Endothelial cell of umbilical vein (primary cell): ENCODE data around the gene CFAP210. TPM values are rescaled to one million over a fixed set of nuclear protein-coding genes. Genes with fewer than 3 reads are reported as not detected.

Experiments
- BruUV-seq: library from RNA; stranded (reverse); fragments of 400-500 nt; replicated peaks from 2 replicates; lab custom pipeline; 2021; lab: Mats Ljungman, UMichigan
- CTCF ChIA-PET: fragments of 300-600, 350-600 bp; sonication (Branson Sonifier 250); formaldehyde crosslinking; loops from one replicate; lab custom pipeline; 2021; ENCODE audit warnings: antibody characterized with exemption, inconsistent platforms; lab: Charles Lee
- POLR2A ChIA-PET: fragments of 300-600, 350-600 bp; sonication (Branson Sonifier 250); formaldehyde crosslinking; loops from one replicate; lab custom pipeline; 2021; ENCODE audit warnings: antibody characterized with exemption, inconsistent platforms; lab: Charles Lee
- DNase-seq: peaks from one replicate; pipeline ENCODE4 v3.0.0-alpha.2; 2011; ENCODE audit warnings: low read depth, low spot score
- FAIRE-seq: peaks from 2 replicates; lab custom pipeline; 2011; peaks lifted over from hg19 to GRCh38; lab: Jason Lieb, UNC
- H2AFZ ChIP-seq: 2 replicates; pipeline ENCODE4 v1.6.0; 2012; ENCODE audit warnings: low read depth, low read length, control low read depth, inconsistent platforms
- H3K27ac ChIP-seq: 2 replicates; pipeline ENCODE4 v1.5.1; 2011; ENCODE audit warnings: low read depth, mild to moderate bottlenecking, control low read depth, low read length, moderate library complexity; ENCODE audit not compliant: insufficient read depth
- H3K27me3 ChIP-seq, 2 experiments: 2 replicates each; pipeline versions ENCODE4 v1.6.0 to v1.6.1; 2011; ENCODE audit warnings: low read length in 2 of 2, mixed read lengths in 1 of 2; ENCODE audit not compliant: control insufficient read depth in 2 of 2, insufficient read depth in 2 of 2
- H3K36me3 ChIP-seq, 2 experiments: 2 replicates in 1 of 2; 3 replicates in 1 of 2; pipeline ENCODE4 v1.5.1; 2011; ENCODE audit warnings: low read length in 2 of 2, mild to moderate bottlenecking in 1 of 2, moderate library complexity in 1 of 2; ENCODE audit not compliant: control insufficient read depth in 2 of 2, insufficient read depth in 2 of 2; ENCODE audit errors: extremely low read depth in 1 of 2
- H3K4me1 ChIP-seq: 3 replicates; pipeline ENCODE4 v1.5.1; 2011; ENCODE audit warnings: mild to moderate bottlenecking, low read length; ENCODE audit not compliant: control insufficient read depth, insufficient read depth; ENCODE audit errors: extremely low read depth
- H3K4me2 ChIP-seq: 2 replicates; pipeline ENCODE4 v1.6.1; 2011; ENCODE audit warnings: low read length, control low read depth, mixed read lengths; ENCODE audit not compliant: insufficient read depth
- H3K4me3 ChIP-seq, 3 experiments: fragments of 200-600 bp in 1 of 3; sonication (generic), shearing (Covaris generic) in 1 of 3; replicated peaks in 1 of 3; 2 replicates each; pipeline ENCODE4 v1.5.1; 2011 to 2016; ENCODE audit warnings: control low read depth in 3 of 3, low read length in 3 of 3, mild to moderate bottlenecking in 2 of 3, inconsistent platforms in 1 of 3, low read depth in 1 of 3, moderate library complexity in 1 of 3; ENCODE audit not compliant: insufficient read depth in 1 of 3
- H3K79me2 ChIP-seq: 2 replicates; pipeline ENCODE4 v1.6.0; 2012; ENCODE audit warnings: low read length, inconsistent platforms; ENCODE audit not compliant: control insufficient read depth, insufficient read depth
- H3K9ac ChIP-seq: replicated peaks from 2 replicates; pipeline ENCODE3; 2011; ENCODE audit warnings: low read length, control low read depth; ENCODE audit not compliant: insufficient read depth; ENCODE audit errors: extremely low read depth
- H3K9me1 ChIP-seq: replicated peaks from 3 replicates; pipeline ENCODE4 v1.6.0; 2011; ENCODE audit warnings: mild to moderate bottlenecking, low read length; ENCODE audit not compliant: control insufficient read depth, insufficient read depth; ENCODE audit errors: extremely low read depth
- H3K9me3 ChIP-seq: replicated peaks from 2 replicates; pipeline ENCODE4 v1.5.1; 2012; ENCODE audit warnings: low read length, inconsistent platforms; ENCODE audit not compliant: control insufficient read depth, insufficient read depth
- H4K20me1 ChIP-seq: replicated peaks from 2 replicates; pipeline ENCODE3; 2011; ENCODE audit warnings: mild to moderate bottlenecking, low read length; ENCODE audit not compliant: control insufficient read depth, insufficient read depth; ENCODE audit errors: extremely low read depth
- CTCF ChIP-seq, 2 donors: IDR thresholded peaks; 1 replicate in 1 of 2; 2 replicates in 1 of 2; pipeline ENCODE4 v1.5.1; 2011; ENCODE audit warnings: low read length in 2 of 2, mild to moderate bottlenecking in 2 of 2, moderate library complexity in 2 of 2, control low read depth in 1 of 2, inconsistent platforms in 1 of 2, low read depth in 1 of 2; ENCODE audit not compliant: insufficient read depth in 1 of 2; ENCODE audit errors: extremely low read depth in 1 of 2
- EZH2 ChIP-seq: IDR thresholded peaks from 2 replicates; pipeline ENCODE4 v1.6.1; 2012; ENCODE audit warnings: borderline replicate concordance, low read depth, mild to moderate bottlenecking, moderate library complexity, low read length, inconsistent platforms; ENCODE audit not compliant: severe bottlenecking
- FOS ChIP-seq: IDR thresholded peaks from 2 replicates; pipeline ENCODE4 v1.6.1; 2011; ENCODE audit warnings: mild to moderate bottlenecking, low read length, moderate library complexity, borderline replicate concordance; ENCODE audit not compliant: insufficient read depth
- GATA2 ChIP-seq: IDR thresholded peaks from 2 replicates; pipeline ENCODE4 v1.7.0; 2011; ENCODE audit warnings: low read depth, mild to moderate bottlenecking, moderate library complexity, mixed read lengths, low read length; ENCODE audit not compliant: insufficient read length, insufficient read depth
- JUN ChIP-seq: IDR thresholded peaks from 2 replicates; pipeline ENCODE4 v1.6.1; 2011; ENCODE audit warnings: borderline replicate concordance, low read depth; ENCODE audit not compliant: insufficient read length, insufficient read depth
- MAX ChIP-seq: IDR thresholded peaks from 2 replicates; pipeline ENCODE4 v1.6.1; 2011; ENCODE audit not compliant: insufficient read depth, insufficient read length
- MYC ChIP-seq: IDR thresholded peaks from one replicate; pipeline ENCODE4 v1.6.1; 2011; ENCODE audit warnings: mild to moderate bottlenecking, low read depth, low read length
- POLR2A ChIP-seq: IDR thresholded peaks from 2 replicates; pipeline ENCODE4 v1.6.1; 2012; ENCODE audit warnings: low read depth, mild to moderate bottlenecking, control low read depth, low read length
- POLR2AphosphoS5 ChIP-seq: IDR thresholded peaks from 2 replicates; pipeline ENCODE4 v1.6.1; 2012; ENCODE audit warnings: low read depth, mild to moderate bottlenecking, control low read depth, low read length, moderate library complexity; ENCODE audit not compliant: insufficient read depth
- dilution Hi-C: fragments of 300-500 bp; cut with MboI; formaldehyde crosslinking; loops from one replicate; pipeline ENCODE4 v1.15.0; 2019; ENCODE audit warnings: low sequenced_read_pairs; ENCODE audit not compliant: extremely low pct_ligation_motif_present
- intact Hi-C: fragments of 100-400 bp; cut with micrococcal nuclease; formaldehyde crosslinking; loops from one replicate; pipeline ENCODE4 v1.10.0; 2022
- polyA plus RNA-seq, 4 experiments: library from polyadenylated mRNA; depleted of rRNA in 3 of 4; stranded (reverse) in 3 of 4; unstranded in 1 of 4; fragments of >200 nt; gene quantifications; 2 replicates each; pipeline versions ENCODE4 v1.2.1 to v1.2.3, GENCODE V29; 2011 to 2012; ENCODE audit warnings: missing spikeins in 1 of 4
- total RNA-seq: library from RNA; stranded (reverse); gene quantifications from 2 replicates; pipeline ENCODE4 v1.2.3, GENCODE V29; 2021

CFAP210 gene
- total and polyA plus RNA-seq, 2 donors (not counting 3 experiments of a cell fraction or from before 2014, with no cell fraction given): not detected

- Histone ChIP-seq H3K4me2 (no peak overlapping the region), H3K9me1 (no peaks in the 10 kb centered on the region), H3K79me2 (no peaks in the 10 kb centered on the region), H3K36me3 (no peaks in the 10 kb centered on the region), H3K9me3 (no peaks in the 10 kb centered on the region), H2AFZ (no peak overlapping the region), H3K9ac (no peak overlapping the region), H3K4me1 (peaks cover 26% of the 10 kb centered on the region), H4K20me1 (no peaks in the 10 kb centered on the region), H3K27ac (no peak overlapping the region), H3K4me3 (no peak overlapping the region), H3K27me3 (no peaks in the 10 kb centered on the region)
- POLR2A ChIA-PET: no interaction called here
- no TSS peak for BruUV-seq
- FAIRE-seq: no peak
- no peak for DNase-seq
- dilution Hi-C loops: no loop called here
- CTCF ChIA-PET: no interaction called here
- intact Hi-C loops: no loop called here
- TF ChIP-seq POLR2A: no peak
- TF ChIP-seq GATA2: no peak
- no peak for TF ChIP-seq FOS
- TF ChIP-seq MYC: no peak
- no peak for TF ChIP-seq EZH2
- TF ChIP-seq CTCF (IDR thresholded peaks at IDR 0.05; ENCODE audit: extremely low read depth in 1 of 2, insufficient read depth in 1 of 2, low read depth in 1 of 2, low read length in 2 of 2): no peak
- TF ChIP-seq JUN: no peak
- no peak for TF ChIP-seq MAX
- TF ChIP-seq POLR2AphosphoS5: no peak
Observed at GRCh38 chr2:169713331-169713730, 19.1 kb upstream of the CFAP210 start.
